C4-2B (cell line): ENCODE results near the gene GRB2.
A peak's percentile ranks its signal among the peaks of the same experiment; 100 is the strongest.

Source experiments
- H3K27ac ChIP-seq: fragments of 450-650 bp; 2 replicates; pipeline ENCODE4 v1.5.1; 2017
- CTCF ChIP-seq: fragments of 450-650 bp; conservative IDR thresholded peaks from 2 replicates; pipeline ENCODE4 v1.5.1; 2017; ENCODE audit warnings: mild to moderate bottlenecking
- ZFX ChIP-seq: fragments of 450-650 bp; IDR thresholded peaks from 2 replicates; pipeline ENCODE4 v1.6.1; 2017

Gene GRB2

GRCh38 chr17:75418531-75418930 lies 13.1 kb upstream of the GRB2 start:
- no peak overlapping the region for H3K27ac ChIP-seq
- TF ChIP-seq CTCF (no peak), ZFX (no peak)

DNA sequence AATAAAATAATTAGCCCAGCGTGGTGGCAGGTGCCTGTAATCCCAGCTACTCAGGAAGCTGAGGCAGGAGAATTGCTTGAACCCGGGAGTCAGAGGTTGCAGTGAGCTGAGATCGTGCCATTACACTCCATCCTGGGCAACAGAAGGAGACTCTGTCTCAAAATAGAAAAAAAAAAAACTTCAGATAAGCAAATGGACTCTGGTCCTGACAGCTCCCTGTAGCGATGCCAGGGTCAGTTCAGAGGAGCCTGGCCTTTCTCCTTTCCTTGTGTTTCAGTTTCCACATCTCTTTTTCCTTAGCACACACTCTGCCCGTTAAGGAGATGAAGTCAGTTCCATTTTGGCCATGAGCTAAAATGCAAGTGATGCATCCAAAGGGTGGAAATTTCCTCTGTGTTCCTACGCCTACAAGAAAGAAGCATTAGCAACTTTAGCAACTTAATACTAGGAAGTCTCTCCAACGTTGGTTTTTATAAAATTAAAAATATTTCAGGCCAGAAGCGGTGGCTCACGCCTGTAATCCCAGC lies 11.6 kb upstream of the GRB2 start:
- TF ChIP-seq ZFX, result no peak
- TF ChIP-seq CTCF, result no peak
- no peak overlapping the region for H3K27ac ChIP-seq

GRCh38 chr17:75416006-75416405 lies 10.5 kb upstream of the GRB2 start:
- no peak for TF ChIP-seq ZFX
- no peak for TF ChIP-seq CTCF
- no peak overlapping the region for H3K27ac ChIP-seq

GRCh38 chr17:75414488-75414887 lies 9.0 kb upstream of the GRB2 start:
- H3K27ac ChIP-seq, result no peak overlapping the region
- TF ChIP-seq CTCF (no peak), ZFX (no peak)

DNA sequence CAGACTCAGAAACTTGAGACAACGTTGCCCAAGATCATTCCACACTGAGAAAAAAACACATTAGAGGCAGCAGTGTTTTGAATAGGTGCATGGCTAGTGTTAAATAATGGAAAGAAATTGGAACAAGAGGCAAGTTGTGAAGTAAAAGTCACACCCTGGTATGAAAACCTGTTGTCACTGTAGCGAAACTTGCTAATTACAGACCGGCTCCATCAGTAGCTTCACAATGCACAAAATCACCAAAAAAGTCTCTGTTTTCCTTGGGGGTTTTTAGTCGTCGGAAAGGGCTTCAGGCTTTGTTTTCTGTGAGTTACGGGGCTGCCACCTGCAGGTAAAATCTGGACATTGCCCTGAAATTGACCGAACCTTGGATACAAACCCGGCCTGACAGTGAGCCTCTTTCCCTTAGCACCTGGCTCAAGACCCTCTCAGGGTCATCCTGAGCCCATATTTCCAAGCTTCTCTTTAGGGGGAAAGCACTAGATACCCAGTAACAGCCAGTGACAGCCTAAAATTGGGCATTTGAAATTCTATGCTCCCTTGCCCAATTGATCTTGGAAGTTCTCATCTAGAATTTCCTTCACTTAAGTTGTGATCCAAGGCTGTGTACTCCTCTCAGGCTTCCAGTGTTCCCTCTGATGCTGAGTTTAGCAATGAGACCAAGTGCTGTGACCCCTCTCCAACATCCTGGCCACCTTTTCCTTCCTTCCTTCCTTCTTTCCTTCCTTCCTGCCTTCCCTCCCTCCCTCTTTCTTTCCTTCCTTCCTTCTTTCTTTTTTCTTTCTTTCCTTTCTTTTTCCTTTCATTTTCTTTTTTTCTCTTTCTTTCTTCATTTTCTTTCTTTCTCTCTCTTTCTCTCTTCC lies 7.2 kb upstream of the GRB2 start:
- TF ChIP-seq CTCF (peak; percentile 93), ZFX (no peak)
- H3K27ac ChIP-seq, result no peak overlapping the region

DNA sequence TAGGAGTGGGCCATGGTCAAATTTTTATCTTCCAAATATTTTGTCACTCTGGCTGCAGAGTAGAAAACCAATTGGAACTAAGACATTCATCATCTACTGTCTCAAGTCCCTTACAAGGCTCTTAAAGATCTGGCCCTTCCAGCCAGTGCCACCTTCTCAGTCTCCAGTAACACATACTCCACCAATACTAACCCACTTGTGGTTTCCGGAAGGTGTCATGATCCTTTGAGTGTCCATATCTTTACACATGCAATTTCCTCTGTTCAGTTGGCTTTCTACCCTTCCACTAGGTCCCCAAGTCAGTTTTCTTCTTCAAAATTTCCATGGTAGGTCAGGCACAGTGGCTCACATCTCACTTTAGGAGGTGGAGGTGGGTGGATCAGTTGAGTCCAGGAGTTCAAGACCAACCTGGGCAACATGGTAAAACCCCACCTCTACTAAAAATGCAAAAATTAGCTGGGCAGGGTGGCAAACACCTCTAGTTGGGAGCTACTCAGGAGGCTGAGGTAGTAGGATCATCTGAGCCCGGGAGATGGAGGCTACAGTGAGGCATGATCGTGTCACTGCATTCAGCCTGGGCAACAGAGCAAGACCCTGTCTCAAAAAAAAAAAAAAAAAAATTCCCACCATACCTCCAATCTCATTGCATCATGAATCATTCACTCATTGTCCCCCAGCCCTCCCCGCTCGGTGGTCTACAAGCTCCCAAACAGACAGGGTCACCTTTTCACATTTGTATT lies 6.0 kb upstream of the GRB2 start:
- TF ChIP-seq ZFX (no peak), CTCF (no peak)
- H3K27ac ChIP-seq, result no peak overlapping the region

- no peak overlapping the region for H3K27ac ChIP-seq
- TF ChIP-seq ZFX (no peak), CTCF (no peak)
Measured at GRCh38 chr17:75410141-75410540, 4.7 kb upstream of the GRB2 start.
